Fibroblast of lung (primary cell): Measurements from ENCODE around the gene SVBP. TPM values are rescaled to one million over a fixed set of nuclear protein-coding genes. Genes with fewer than 3 reads are reported as not detected.
"Not testable (repeated sequence)": the region's sequence is repeated elsewhere in the genome, so short reads cannot be mapped to it uniquely, and the experiment has no call there.

Experiments used
- DNase-seq, 2 donors: peaks; one replicate each; pipeline versions ENCODE4 v3.0.0 to v3.0.0-alpha.2; 2010; ENCODE audit warnings: low read depth in 2 of 2
- H2AFZ ChIP-seq: 2 replicates; pipeline ENCODE4 v1.5.1; 2012; ENCODE audit warnings: low read length, control low read depth, inconsistent platforms
- H3K27ac ChIP-seq: 2 replicates; pipeline ENCODE4 v1.5.1; 2011; ENCODE audit warnings: low read length, control low read depth; ENCODE audit not compliant: insufficient read depth
- H3K27me3 ChIP-seq: 2 replicates; pipeline ENCODE4 v1.5.1; 2011; ENCODE audit warnings: mild to moderate bottlenecking, low read length; ENCODE audit not compliant: control insufficient read depth, insufficient read depth
- H3K36me3 ChIP-seq: 2 replicates; pipeline ENCODE4 v1.5.1; 2011; ENCODE audit warnings: low read length; ENCODE audit not compliant: control insufficient read depth, insufficient read depth
- H3K4me1 ChIP-seq: 2 replicates; pipeline ENCODE4 v1.5.1; 2011; ENCODE audit warnings: low read length; ENCODE audit not compliant: control insufficient read depth, insufficient read depth; ENCODE audit errors: extremely low read depth
- H3K4me2 ChIP-seq: 2 replicates; pipeline ENCODE4 v1.5.1; 2011; ENCODE audit warnings: low read length, control low read depth; ENCODE audit not compliant: insufficient read depth; ENCODE audit errors: extremely low read depth
- H3K4me3 ChIP-seq, 4 experiments: fragments of 200-600 bp in 1 of 4; sonication (generic) in 1 of 4; replicated peaks in 1 of 4; 2 replicates each; pipeline ENCODE4 v1.5.1; 2011 to 2016; ENCODE audit warnings: low read length in 4 of 4, low read depth in 3 of 4, mild to moderate bottlenecking in 3 of 4, control low read depth in 2 of 4, inconsistent platforms in 1 of 4, mixed read lengths in 1 of 4; ENCODE audit not compliant: insufficient read depth in 1 of 4; ENCODE audit errors: control extremely low read depth in 1 of 4
- H3K79me2 ChIP-seq: 2 replicates; pipeline ENCODE4 v1.5.1; 2012; ENCODE audit warnings: mild to moderate bottlenecking, low read length, inconsistent platforms; ENCODE audit not compliant: control insufficient read depth, insufficient read depth
- H3K9ac ChIP-seq: 2 replicates; pipeline ENCODE4 v1.5.1; 2011; ENCODE audit warnings: mild to moderate bottlenecking, low read length, control low read depth; ENCODE audit not compliant: insufficient read depth
- H3K9me3 ChIP-seq: 2 replicates; pipeline ENCODE4 v1.5.1; 2012; ENCODE audit warnings: low read depth, low read length; ENCODE audit not compliant: control insufficient read depth, insufficient read depth
- H4K20me1 ChIP-seq: 2 replicates; pipeline ENCODE4 v1.5.1; 2011; ENCODE audit warnings: low read length; ENCODE audit not compliant: control insufficient read depth, insufficient read depth; ENCODE audit errors: extremely low read depth
- EZH2 ChIP-seq: IDR thresholded peaks from 2 replicates; pipeline ENCODE4 v1.5.1; 2012; ENCODE audit warnings: low read length, control low read depth, mild to moderate bottlenecking; ENCODE audit errors: missing control alignments
- polyA plus RNA-seq, 2 donors: library from polyadenylated mRNA; depleted of rRNA in 1 of 2; stranded (reverse) in 1 of 2; unstranded in 1 of 2; fragments of >200 nt; gene quantifications; 2 replicates each; pipeline ENCODE4 v1.2.1, GENCODE V29; 2011 to 2012; ENCODE audit warnings: missing spikeins in 1 of 2
- total RNA-seq: library from RNA; depleted of rRNA; stranded (reverse); fragments of >200 nt; gene quantifications from 2 replicates; pipeline ENCODE4 v1.2.1, GENCODE V29; 2014
- TF ChIP-seq, protein P1 (sequence below), 2 donors: IDR thresholded peaks in 1 of 2; conservative IDR thresholded peaks in 1 of 2; 1 replicate in 1 of 2; 2 replicates in 1 of 2; pipeline ENCODE4 v1.5.1; 2011 to 2012; ENCODE audit warnings: low read length in 2 of 2, control low read depth in 1 of 2, inconsistent platforms in 1 of 2, low read depth in 1 of 2, mild to moderate bottlenecking in 1 of 2

SVBP gene
- total and polyA plus RNA-seq, 2 donors (not counting 1 experiment from before 2014, with no cell fraction given) = 24.9 to 33.4 TPM

- no peak overlapping the region for H3K4me2 ChIP-seq
- no peak overlapping the region for H3K4me3 ChIP-seq
- TF ChIP-seq EZH2 = no peak
- TF ChIP-seq, protein P1, sequence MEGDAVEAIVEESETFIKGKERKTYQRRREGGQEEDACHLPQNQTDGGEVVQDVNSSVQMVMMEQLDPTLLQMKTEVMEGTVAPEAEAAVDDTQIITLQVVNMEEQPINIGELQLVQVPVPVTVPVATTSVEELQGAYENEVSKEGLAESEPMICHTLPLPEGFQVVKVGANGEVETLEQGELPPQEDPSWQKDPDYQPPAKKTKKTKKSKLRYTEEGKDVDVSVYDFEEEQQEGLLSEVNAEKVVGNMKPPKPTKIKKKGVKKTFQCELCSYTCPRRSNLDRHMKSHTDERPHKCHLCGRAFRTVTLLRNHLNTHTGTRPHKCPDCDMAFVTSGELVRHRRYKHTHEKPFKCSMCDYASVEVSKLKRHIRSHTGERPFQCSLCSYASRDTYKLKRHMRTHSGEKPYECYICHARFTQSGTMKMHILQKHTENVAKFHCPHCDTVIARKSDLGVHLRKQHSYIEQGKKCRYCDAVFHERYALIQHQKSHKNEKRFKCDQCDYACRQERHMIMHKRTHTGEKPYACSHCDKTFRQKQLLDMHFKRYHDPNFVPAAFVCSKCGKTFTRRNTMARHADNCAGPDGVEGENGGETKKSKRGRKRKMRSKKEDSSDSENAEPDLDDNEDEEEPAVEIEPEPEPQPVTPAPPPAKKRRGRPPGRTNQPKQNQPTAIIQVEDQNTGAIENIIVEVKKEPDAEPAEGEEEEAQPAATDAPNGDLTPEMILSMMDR (conservative IDR thresholded peaks at IDR 0.05 in 1 of 2, IDR thresholded peaks at IDR 0.05 in 1 of 2; ENCODE audit: low read depth in 1 of 2, low read length in 2 of 2) = no peak
- no peak overlapping the region for H2AFZ ChIP-seq
- H4K20me1 ChIP-seq = no peaks in the 10 kb centered on the region
- no peaks in the 10 kb centered on the region for H3K79me2 ChIP-seq
- H3K9ac ChIP-seq = no peak overlapping the region
- DNase-seq = no peak
- no peak overlapping the region for H3K27ac ChIP-seq
- no peaks in the 10 kb centered on the region for H3K36me3 ChIP-seq
- no peaks in the 10 kb centered on the region for H3K9me3 ChIP-seq
- no peaks in the 10 kb centered on the region for H3K4me1 ChIP-seq
- peaks cover 3% of the 10 kb centered on the region for H3K27me3 ChIP-seq
These were observed 43.3 kb upstream of the SVBP start for GRCh38 chr1:42860339-42861013.

DNA sequence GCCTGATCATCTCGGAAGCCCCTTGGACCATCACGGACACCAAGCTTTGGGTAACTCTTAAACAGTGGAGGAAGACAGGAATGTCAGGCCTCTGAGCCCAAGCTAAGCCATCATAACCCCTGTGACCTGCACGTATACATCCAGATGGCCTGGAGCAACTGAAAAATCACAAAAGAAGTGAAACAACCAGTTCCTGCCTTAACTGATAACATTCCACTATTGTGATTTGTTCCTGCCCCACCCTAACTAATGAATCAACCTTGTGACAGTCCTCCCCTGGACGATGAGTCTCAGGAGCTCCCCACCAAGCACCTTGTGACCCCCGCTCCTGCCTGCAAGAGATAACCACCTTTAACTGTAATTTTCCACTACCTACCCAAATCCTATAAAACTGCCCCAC, 42.2 kb upstream of the SVBP start:
- not testable (repeated sequence) for H3K4me3 ChIP-seq, H3K27ac ChIP-seq, H3K27me3 ChIP-seq, H3K4me2 ChIP-seq, H3K9ac ChIP-seq, DNase-seq, H3K79me2 ChIP-seq, H2AFZ ChIP-seq, H4K20me1 ChIP-seq, H3K36me3 ChIP-seq, H3K4me1 ChIP-seq, H3K9me3 ChIP-seq

GRCh38 chr1:42856554-42856953, 39.4 kb upstream of the SVBP start:
- H3K27ac ChIP-seq, DNase-seq, H3K4me2 ChIP-seq, H3K9ac ChIP-seq, H3K9me3 ChIP-seq, H3K79me2 ChIP-seq, H4K20me1 ChIP-seq, H3K4me3 ChIP-seq, H2AFZ ChIP-seq, H3K4me1 ChIP-seq, H3K36me3 ChIP-seq, H3K27me3 ChIP-seq: not testable (repeated sequence)

GRCh38 chr1:42853116-42853884, 36.1 kb upstream of the SVBP start:
- no peak overlapping the region for H3K4me2 ChIP-seq
- no peak overlapping the region for H3K27ac ChIP-seq
- H3K4me1 ChIP-seq = no peaks in the 10 kb centered on the region
- H3K79me2 ChIP-seq = no peaks in the 10 kb centered on the region
- no peak overlapping the region for H3K9ac ChIP-seq
- H2AFZ ChIP-seq = no peak overlapping the region
- no peaks in the 10 kb centered on the region for H3K27me3 ChIP-seq
- peaks cover 6% of the 10 kb centered on the region for H3K36me3 ChIP-seq
- H3K9me3 ChIP-seq = no peaks in the 10 kb centered on the region
- H3K4me3 ChIP-seq = no peak overlapping the region
- no peaks in the 10 kb centered on the region for H4K20me1 ChIP-seq
- DNase-seq = no peak
- no peak for TF ChIP-seq EZH2
